ENCODE data around the gene SLC25A46. TPM values are rescaled to one million over a fixed set of nuclear protein-coding genes. Genes with fewer than 3 reads are reported as not detected.
"Not testable (repeated sequence)": the region's sequence is repeated elsewhere in the genome, so short reads cannot be mapped to it uniquely, and the experiment has no call there.

Gene SLC25A46
- total RNA-seq, 1 donor from 2014 or later, result 22.1 TPM

DNA sequence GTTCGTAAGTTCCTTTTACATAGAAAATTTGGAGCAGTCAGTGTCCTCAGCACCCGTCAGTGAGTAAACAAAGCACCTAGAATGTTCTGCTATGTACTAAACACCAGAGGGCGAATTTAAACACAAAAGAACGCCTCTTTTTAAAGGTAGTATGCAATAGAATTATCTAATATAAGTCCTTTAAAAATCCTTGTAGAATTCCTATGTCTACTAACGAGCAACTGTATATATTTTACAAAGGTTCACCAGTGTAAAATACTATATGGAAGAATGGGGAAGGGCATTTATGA, 11.8 kb upstream of the SLC25A46 start:
- Histone ChIP-seq H3K27ac (no peak overlapping the region), H3K27me3 (no peaks in the 10 kb centered on the region), H3K36me3 (no peaks in the 10 kb centered on the region), H3K4me3 (peak overlapping the region; percentile 34 to 54), H3K9me3 (no peaks in the 10 kb centered on the region), H3K4me1 (peaks cover 0 to 7% of the 10 kb centered on the region in 2 donors)
- TF ChIP-seq, protein P1, sequence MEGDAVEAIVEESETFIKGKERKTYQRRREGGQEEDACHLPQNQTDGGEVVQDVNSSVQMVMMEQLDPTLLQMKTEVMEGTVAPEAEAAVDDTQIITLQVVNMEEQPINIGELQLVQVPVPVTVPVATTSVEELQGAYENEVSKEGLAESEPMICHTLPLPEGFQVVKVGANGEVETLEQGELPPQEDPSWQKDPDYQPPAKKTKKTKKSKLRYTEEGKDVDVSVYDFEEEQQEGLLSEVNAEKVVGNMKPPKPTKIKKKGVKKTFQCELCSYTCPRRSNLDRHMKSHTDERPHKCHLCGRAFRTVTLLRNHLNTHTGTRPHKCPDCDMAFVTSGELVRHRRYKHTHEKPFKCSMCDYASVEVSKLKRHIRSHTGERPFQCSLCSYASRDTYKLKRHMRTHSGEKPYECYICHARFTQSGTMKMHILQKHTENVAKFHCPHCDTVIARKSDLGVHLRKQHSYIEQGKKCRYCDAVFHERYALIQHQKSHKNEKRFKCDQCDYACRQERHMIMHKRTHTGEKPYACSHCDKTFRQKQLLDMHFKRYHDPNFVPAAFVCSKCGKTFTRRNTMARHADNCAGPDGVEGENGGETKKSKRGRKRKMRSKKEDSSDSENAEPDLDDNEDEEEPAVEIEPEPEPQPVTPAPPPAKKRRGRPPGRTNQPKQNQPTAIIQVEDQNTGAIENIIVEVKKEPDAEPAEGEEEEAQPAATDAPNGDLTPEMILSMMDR (IDR thresholded peaks at IDR 0.05), result no peak
- DNase-seq (ENCODE audit: low spot score in 2 of 2), result no peak
- intact Hi-C loops (cut with DNase I), result no loop called here

DNA sequence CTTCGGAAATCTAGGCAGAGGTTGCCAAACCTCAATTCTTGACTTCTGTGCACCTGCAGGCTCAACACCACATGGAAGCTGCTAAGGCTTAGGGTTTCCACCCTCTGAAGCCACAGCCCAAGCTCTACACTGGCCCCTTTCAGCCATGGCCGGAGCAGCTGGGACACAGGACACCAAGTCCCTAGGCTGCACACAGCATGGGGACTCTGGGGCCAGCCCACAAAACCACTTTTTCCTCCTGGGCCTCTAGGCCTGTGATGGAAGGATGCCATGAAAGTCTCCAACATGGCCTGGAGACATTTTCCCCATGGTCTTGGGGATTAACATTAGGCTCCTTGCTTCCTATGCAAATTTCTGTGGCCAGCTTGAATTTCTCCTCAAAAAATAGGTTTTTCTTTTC, 7.3 kb upstream of the SLC25A46 start:
- not testable (repeated sequence) for H3K36me3 ChIP-seq; H3K27me3 ChIP-seq; H3K4me3 ChIP-seq; H3K27ac ChIP-seq; DNase-seq (ENCODE audit: low spot score in 2 of 2); H3K4me1 ChIP-seq; H3K9me3 ChIP-seq
- intact Hi-C loops (cut with DNase I), result loop anchor here (10.0 kb wide), 2 partner anchors 783 to 1413 kb away; partner anchors contain the start of gene STARD4

DNA sequence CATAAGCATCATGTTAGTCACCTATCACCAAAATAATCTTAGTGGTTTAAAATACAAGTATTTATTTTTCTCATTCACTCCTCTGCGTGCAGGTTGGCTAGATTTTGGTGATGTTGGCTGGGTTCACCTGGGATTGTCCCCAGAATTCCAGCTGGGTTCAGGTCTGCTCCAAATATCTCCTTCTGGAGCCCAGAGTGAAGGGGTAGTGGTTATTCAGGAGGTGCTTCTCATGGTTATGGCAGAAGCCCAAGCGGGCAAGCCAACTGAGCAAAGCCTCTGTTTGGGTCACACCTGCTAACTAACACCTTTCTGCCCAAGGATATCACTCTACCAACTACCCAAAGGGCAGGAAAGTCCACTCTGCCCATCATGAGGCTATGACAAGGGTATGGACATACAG, 4.7 kb upstream of the SLC25A46 start:
- intact Hi-C loops (cut with DNase I), result loop anchor here (10.0 kb wide), 2 partner anchors 781 to 1411 kb away; partner anchors contain the start of gene STARD4
- H3K9me3 ChIP-seq, result no peaks in the 10 kb centered on the region
- TF ChIP-seq, protein P1 (IDR thresholded peaks at IDR 0.05), result no peak
- H3K27ac ChIP-seq, result no peak overlapping the region
- DNase-seq (ENCODE audit: low spot score in 2 of 2), result no peak
- no peak overlapping the region for H3K4me3 ChIP-seq
- H3K4me1 ChIP-seq, result no peaks in the 10 kb centered on the region
- H3K36me3 ChIP-seq, result no peaks in the 10 kb centered on the region
- H3K27me3 ChIP-seq, result no peaks in the 10 kb centered on the region

DNA sequence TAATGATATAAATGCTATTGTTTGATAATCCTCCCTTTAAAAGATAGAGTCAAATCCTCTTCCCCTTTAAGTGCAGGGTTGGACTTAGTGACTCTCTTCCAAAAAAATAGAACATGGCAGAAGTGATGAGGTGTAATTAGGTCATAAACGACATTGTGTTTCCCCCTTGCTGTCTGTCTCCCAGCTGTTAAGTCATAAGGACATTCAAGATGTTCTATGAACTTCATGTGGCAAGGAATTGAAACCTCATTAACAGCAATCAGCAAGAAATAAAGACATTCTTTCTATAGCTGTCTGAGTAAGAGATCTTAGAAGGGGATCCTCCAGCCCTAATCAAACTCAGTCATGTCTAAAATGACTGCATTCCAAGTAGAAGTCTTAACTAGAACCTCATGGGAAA, 3.3 kb upstream of the SLC25A46 start:
- H3K27ac ChIP-seq, result no peak overlapping the region
- no peak for DNase-seq (ENCODE audit: low spot score in 2 of 2)
- H3K27me3 ChIP-seq, result no peaks in the 10 kb centered on the region
- TF ChIP-seq, protein P1 (IDR thresholded peaks at IDR 0.05), result no peak
- H3K4me3 ChIP-seq, result no peak overlapping the region
- intact Hi-C loops (cut with DNase I), result loop anchor here (5.0 to 10.0 kb wide), 3 partner anchors 357 to 1409 kb away; partner anchors contain the start of genes STARD4 and WDR36
- peaks cover 2 to 3% of the 10 kb centered on the region in 2 donors for H3K4me1 ChIP-seq
- H3K9me3 ChIP-seq, result no peaks in the 10 kb centered on the region
- H3K36me3 ChIP-seq, result no peaks in the 10 kb centered on the region

DNA sequence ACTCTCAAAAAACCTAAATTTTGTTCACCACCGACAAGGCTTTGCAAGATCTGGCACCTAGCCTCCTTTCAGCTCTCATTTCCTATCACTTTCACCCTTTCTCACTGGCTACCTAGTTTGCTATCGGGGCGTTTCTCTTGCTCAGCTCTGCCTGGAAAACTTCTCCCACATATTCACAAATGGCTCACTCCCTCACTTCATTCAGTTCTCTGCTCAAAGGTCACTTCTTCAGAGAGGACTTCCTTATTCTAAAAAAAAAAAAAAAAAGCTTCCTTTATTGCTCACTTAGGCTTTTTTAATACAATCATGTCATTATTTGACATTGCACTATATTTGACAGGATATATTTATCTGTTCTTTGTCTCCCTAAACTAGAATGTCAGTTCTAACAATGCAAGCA, 2.1 kb upstream of the SLC25A46 start:
- intact Hi-C loops (cut with DNase I), result loop anchor here (5.0 to 10.0 kb wide), 3 partner anchors 356 to 1408 kb away; partner anchors contain the start of genes STARD4 and WDR36

DNA sequence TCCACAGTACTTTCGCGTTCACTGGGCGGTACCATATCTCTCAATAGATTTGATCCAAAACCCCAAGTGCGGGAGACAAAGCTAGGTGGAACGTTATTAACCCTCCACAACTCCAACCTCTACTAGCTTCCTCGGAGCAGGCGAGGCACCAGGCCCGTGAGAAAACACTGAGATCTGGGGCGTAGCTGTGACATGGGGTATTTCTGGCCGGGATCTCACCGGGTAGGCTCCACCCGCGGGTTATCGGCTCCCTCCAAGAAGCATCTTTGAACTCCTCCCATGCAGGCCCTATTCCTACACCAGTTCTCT, 350 bp upstream of the SLC25A46 start:
- intact Hi-C loops (cut with DNase I), result loop anchor here (5.0 to 10.0 kb wide), 3 partner anchors 354 to 1406 kb away; partner anchors contain the start of genes STARD4 and WDR36
- TF ChIP-seq, protein P1 (IDR thresholded peaks at IDR 0.05), result no peak
- peak overlapping the region; percentile 78 to 87 for H3K27ac ChIP-seq
- H3K27me3 ChIP-seq, result no peaks in the 10 kb centered on the region
- DNase-seq (ENCODE audit: low spot score in 2 of 2), result no peak
- peak overlapping the region; percentile 85 to 98 for H3K4me3 ChIP-seq
- H3K4me1 ChIP-seq, result peaks cover 2 to 3% of the 10 kb centered on the region in 2 donors
- H3K36me3 ChIP-seq, result no peaks in the 10 kb centered on the region
- no peaks in the 10 kb centered on the region for H3K9me3 ChIP-seq

More for the DNA sequence above, 2.1 kb upstream of the SLC25A46 start:
- no peak for DNase-seq (ENCODE audit: low spot score in 2 of 2)
- TF ChIP-seq, protein P1 (IDR thresholded peaks at IDR 0.05), result no peak
- no peak overlapping the region for H3K27ac ChIP-seq
- H3K27me3 ChIP-seq, result no peaks in the 10 kb centered on the region
- H3K4me1 ChIP-seq, result peaks cover 2 to 3% of the 10 kb centered on the region in 2 donors
- no peak overlapping the region for H3K4me3 ChIP-seq
- no peaks in the 10 kb centered on the region for H3K36me3 ChIP-seq
- no peaks in the 10 kb centered on the region for H3K9me3 ChIP-seq
